ENCODE data around the gene ELANE. TPM values are rescaled to one million over a fixed set of nuclear protein-coding genes. Genes with fewer than 3 reads are reported as not detected.
A peak's percentile ranks its signal among the peaks of the same experiment; 100 is the strongest.

ELANE gene
- total and polyA plus RNA-seq, 9 of the 15 experiments (the other 6 are each of a cell fraction or from before 2014, with no cell fraction given), result not detected

DNA sequence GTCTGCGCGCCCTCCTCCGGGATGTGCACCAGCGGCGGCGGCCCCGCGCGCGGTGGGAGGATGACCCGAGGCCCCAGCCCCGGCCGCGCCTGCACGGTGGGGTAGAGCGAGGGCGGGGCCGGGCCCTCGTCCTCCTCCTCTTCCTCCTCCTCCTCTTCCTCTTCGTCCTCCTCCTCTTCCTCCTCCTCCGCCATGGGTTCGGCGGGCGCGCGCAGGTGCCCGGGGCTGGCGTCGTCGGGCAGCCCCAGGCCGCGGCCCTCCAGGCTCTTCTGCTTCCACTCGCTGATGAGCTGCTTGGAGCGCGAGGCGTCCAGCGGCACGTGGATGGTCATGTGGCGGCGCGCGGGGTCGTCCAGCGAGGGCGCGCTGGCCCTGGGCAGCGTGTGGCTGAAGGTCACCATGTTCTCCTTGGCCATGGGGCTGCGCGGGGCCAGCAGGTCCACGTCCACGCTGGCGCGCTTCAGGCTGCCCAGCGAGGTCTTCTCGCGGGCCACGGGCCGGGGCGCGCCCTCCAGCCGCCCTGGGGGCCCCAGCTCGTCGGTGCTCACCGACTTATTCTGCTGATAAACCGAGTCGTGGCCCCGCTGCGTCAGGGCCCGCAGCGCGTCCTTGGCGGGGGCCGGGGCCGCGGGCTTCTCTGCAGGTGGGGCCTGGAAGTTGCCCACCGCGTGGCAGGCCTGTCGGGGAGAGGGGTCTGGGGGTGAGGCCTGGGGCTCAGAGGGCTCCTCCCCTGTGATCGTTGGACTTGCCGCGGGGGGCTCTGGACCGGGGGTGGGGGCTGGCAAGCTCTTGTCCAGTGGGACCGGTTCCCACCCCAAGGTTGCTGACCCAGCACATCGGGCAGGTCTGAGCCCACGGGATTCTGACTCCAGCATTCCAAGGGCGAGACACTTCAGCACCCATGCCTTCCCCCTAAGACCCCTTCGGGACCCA, 38.6 kb upstream of the ELANE start (continued):
- TF ChIP-seq ZC3H11A (IDR thresholded peaks at IDR 0.05; ENCODE audit: low read depth, low read length), result no peak
- TF ChIP-seq ZNF695 (CRISPR knock-in tag; IDR thresholded peaks at IDR 0.05), result no peak
- no peak for TF ChIP-seq NFRKB (IDR thresholded peaks at IDR 0.05; ENCODE audit: low read depth)
- no peak for TF ChIP-seq JUN (IDR thresholded peaks at IDR 0.05; ENCODE audit: borderline replicate concordance, low read depth, low read length)
- TF ChIP-seq JUN (CRISPR knock-in tag; IDR thresholded peaks at IDR 0.05; ENCODE audit: borderline replicate concordance), result no peak
- TF ChIP-seq, protein P1, sequence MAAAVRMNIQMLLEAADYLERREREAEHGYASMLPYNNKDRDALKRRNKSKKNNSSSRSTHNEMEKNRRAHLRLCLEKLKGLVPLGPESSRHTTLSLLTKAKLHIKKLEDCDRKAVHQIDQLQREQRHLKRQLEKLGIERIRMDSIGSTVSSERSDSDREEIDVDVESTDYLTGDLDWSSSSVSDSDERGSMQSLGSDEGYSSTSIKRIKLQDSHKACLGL (CRISPR knock-in tag; IDR thresholded peaks at IDR 0.05; ENCODE audit: borderline replicate concordance, poor library complexity, severe bottlenecking), result no peak
- TF ChIP-seq DNMT1 (IDR thresholded peaks at IDR 0.05), result no peak
- TF ChIP-seq ARID2 (IDR thresholded peaks at IDR 0.05), result no peak
- TF ChIP-seq, protein P2, sequence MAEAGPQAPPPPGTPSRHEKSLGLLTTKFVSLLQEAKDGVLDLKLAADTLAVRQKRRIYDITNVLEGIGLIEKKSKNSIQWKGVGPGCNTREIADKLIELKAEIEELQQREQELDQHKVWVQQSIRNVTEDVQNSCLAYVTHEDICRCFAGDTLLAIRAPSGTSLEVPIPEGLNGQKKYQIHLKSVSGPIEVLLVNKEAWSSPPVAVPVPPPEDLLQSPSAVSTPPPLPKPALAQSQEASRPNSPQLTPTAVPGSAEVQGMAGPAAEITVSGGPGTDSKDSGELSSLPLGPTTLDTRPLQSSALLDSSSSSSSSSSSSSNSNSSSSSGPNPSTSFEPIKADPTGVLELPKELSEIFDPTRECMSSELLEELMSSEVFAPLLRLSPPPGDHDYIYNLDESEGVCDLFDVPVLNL (CRISPR knock-in tag; IDR thresholded peaks at IDR 0.05; ENCODE audit: low read depth), result no peak
- no peak for TF ChIP-seq NFE2 (IDR thresholded peaks at IDR 0.05; ENCODE audit: low read depth)
- TF ChIP-seq PHF20 (IDR thresholded peaks at IDR 0.05; ENCODE audit: partially characterized antibody), result no peak
- TF ChIP-seq IRF2 (CRISPR knock-in tag; IDR thresholded peaks at IDR 0.05), result no peak
- TF ChIP-seq HCFC1 (IDR thresholded peaks at IDR 0.05; ENCODE audit: low read depth, low read length), result no peak
- TF ChIP-seq POLR2A (conservative IDR thresholded peaks at IDR 0.05), result peak; percentile 6; the same call in 1 of the 2 replicates
- TF ChIP-seq EHMT2 (IDR thresholded peaks at IDR 0.05), result no peak
- TF ChIP-seq NFXL1 (CRISPR knock-in tag; IDR thresholded peaks at IDR 0.05), result no peak
- TF ChIP-seq, protein P3, sequence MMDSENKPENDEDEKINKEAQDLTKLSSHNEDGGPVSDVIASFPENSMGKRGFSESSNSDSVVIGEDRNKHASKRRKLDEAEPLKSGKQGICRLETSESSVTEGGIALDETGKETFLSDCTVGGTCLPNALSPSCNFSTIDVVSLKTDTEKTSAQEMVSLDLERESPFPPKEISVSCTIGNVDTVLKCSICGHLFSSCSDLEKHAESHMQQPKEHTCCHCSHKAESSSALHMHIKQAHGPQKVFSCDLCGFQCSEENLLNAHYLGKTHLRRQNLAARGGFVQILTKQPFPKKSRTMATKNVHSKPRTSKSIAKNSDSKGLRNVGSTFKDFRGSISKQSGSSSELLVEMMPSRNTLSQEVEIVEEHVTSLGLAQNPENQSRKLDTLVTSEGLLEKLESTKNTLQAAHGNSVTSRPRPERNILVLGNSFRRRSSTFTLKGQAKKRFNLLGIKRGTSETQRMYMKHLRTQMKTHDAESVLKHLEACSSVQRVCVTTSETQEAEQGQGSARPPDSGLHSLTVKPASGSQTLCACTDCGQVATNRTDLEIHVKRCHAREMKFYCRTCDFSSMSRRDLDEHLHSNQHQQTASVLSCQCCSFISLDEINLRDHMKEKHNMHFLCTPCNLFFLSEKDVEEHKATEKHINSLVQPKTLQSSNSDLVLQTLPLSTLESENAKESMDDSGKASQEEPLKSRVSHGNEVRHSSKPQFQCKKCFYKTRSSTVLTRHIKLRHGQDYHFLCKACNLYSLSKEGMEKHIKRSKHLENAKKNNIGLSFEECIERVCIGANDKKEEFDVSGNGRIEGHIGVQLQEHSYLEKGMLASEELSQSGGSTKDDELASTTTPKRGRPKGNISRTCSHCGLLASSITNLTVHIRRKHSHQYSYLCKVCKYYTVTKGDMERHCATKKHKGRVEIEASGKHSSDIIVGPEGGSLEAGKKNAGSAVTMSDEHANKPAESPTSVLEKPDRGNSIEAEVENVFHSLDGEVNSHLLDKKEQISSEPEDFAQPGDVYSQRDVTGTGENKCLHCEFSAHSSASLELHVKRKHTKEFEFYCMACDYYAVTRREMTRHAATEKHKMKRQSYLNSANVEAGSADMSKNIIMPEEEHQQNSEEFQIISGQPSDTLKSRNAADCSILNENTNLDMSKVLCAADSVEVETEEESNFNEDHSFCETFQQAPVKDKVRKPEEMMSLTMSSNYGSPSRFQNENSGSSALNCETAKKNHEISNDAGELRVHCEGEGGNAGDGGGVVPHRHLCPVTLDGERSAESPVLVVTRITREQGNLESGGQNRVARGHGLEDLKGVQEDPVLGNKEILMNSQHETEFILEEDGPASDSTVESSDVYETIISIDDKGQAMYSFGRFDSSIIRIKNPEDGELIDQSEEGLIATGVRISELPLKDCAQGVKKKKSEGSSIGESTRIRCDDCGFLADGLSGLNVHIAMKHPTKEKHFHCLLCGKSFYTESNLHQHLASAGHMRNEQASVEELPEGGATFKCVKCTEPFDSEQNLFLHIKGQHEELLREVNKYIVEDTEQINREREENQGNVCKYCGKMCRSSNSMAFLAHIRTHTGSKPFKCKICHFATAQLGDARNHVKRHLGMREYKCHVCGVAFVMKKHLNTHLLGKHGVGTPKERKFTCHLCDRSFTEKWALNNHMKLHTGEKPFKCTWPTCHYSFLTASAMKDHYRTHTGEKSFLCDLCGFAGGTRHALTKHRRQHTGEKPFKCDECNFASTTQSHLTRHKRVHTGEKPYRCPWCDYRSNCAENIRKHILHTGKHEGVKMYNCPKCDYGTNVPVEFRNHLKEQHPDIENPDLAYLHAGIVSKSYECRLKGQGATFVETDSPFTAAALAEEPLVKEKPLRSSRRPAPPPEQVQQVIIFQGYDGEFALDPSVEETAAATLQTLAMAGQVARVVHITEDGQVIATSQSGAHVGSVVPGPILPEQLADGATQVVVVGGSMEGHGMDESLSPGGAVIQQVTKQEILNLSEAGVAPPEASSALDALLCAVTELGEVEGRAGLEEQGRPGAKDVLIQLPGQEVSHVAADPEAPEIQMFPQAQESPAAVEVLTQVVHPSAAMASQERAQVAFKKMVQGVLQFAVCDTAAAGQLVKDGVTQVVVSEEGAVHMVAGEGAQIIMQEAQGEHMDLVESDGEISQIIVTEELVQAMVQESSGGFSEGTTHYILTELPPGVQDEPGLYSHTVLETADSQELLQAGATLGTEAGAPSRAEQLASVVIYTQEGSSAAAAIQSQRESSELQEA (IDR thresholded peaks at IDR 0.05; ENCODE audit: low read depth), result no peak
- TF ChIP-seq FOXM1 (IDR thresholded peaks at IDR 0.05; ENCODE audit: low read depth), result no peak
- no peak for TF ChIP-seq FOXM1 (CRISPR knock-in tag; IDR thresholded peaks at IDR 0.05; ENCODE audit: low read depth)
- TF ChIP-seq CBX1 (IDR thresholded peaks at IDR 0.05; ENCODE audit: low read depth), result peak; percentile 63; the same call in 1 of the 2 replicates
- no peak for TF ChIP-seq ZNF696 (CRISPR knock-in tag; conservative IDR thresholded peaks at IDR 0.05)
